GM11168 (cell line): ENCODE results near the gene CCDC149.

Experiments used
- in situ Hi-C: fragments of 300-500 bp; cut with MboI; formaldehyde crosslinking; loops from one replicate; pipeline ENCODE4 v1.12.0; 2022; ENCODE audit warnings: low sequenced_read_pairs; ENCODE audit not compliant: unreplicated experiment

The CCDC149 gene

GRCh38 chr4:24763631-24764297, 149.1 kb downstream of the CCDC149 start:
- in situ Hi-C loops: no loop called here
